GM12878 (cell line): Measurements from ENCODE around the gene PTTG1.

Experiments
- RCOR1 ChIP-seq: conservative IDR thresholded peaks from 2 replicates; pipeline ENCODE4 v1.6.1; 2012; ENCODE audit warnings: low read depth, low read length, improper control_type of control experiment
- TF ChIP-seq, protein P1 (sequence below), 3 experiments: IDR thresholded peaks in 2 of 3; conservative IDR thresholded peaks in 1 of 3; 2 replicates each; pipeline ENCODE4 v1.5.1; 2011; ENCODE audit warnings: low read depth in 3 of 3, low read length in 3 of 3, mild to moderate bottlenecking in 3 of 3, control low read depth in 2 of 3, moderate library complexity in 2 of 3, inconsistent platforms in 1 of 3, mixed read lengths in 1 of 3; ENCODE audit not compliant: control insufficient read depth in 2 of 3, insufficient read depth in 1 of 3; ENCODE audit errors: extremely low read depth in 1 of 3
- TF ChIP-seq, protein P2 (sequence below): IDR thresholded peaks from 2 replicates; pipeline ENCODE4 v1.6.1; 2012; ENCODE audit warnings: mild to moderate bottlenecking, low read depth, low read length

DNA sequence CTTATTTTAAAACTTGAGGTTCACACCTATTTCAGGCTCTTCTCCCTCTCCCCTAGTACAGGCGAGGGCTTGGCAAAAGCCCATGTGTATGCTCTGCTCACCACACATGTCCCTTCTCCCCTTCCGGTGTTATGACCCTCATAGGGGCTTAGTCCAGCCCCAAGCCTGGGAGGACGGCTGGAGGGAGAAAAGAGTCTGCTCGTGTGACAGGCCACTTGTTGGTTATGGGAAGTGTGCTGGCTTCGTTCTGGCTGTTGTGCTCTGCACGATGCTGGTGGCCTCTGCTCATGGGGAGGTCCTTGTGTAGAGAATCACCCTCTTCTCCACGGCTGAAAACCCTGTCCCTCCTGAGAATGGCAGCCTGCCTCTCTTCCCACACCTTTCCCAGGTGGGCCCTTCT lies 11.1 kb downstream of the PTTG1 start:
- TF ChIP-seq, protein P1, sequence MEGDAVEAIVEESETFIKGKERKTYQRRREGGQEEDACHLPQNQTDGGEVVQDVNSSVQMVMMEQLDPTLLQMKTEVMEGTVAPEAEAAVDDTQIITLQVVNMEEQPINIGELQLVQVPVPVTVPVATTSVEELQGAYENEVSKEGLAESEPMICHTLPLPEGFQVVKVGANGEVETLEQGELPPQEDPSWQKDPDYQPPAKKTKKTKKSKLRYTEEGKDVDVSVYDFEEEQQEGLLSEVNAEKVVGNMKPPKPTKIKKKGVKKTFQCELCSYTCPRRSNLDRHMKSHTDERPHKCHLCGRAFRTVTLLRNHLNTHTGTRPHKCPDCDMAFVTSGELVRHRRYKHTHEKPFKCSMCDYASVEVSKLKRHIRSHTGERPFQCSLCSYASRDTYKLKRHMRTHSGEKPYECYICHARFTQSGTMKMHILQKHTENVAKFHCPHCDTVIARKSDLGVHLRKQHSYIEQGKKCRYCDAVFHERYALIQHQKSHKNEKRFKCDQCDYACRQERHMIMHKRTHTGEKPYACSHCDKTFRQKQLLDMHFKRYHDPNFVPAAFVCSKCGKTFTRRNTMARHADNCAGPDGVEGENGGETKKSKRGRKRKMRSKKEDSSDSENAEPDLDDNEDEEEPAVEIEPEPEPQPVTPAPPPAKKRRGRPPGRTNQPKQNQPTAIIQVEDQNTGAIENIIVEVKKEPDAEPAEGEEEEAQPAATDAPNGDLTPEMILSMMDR (IDR thresholded peaks at IDR 0.05 in 2 of 3, conservative IDR thresholded peaks at IDR 0.05 in 1 of 3; ENCODE audit: control insufficient read depth in 2 of 3, extremely low read depth in 1 of 3, insufficient read depth in 1 of 3, low read depth in 3 of 3, low read length in 3 of 3): no peak
- TF ChIP-seq RCOR1: no peak
- TF ChIP-seq, protein P2, sequence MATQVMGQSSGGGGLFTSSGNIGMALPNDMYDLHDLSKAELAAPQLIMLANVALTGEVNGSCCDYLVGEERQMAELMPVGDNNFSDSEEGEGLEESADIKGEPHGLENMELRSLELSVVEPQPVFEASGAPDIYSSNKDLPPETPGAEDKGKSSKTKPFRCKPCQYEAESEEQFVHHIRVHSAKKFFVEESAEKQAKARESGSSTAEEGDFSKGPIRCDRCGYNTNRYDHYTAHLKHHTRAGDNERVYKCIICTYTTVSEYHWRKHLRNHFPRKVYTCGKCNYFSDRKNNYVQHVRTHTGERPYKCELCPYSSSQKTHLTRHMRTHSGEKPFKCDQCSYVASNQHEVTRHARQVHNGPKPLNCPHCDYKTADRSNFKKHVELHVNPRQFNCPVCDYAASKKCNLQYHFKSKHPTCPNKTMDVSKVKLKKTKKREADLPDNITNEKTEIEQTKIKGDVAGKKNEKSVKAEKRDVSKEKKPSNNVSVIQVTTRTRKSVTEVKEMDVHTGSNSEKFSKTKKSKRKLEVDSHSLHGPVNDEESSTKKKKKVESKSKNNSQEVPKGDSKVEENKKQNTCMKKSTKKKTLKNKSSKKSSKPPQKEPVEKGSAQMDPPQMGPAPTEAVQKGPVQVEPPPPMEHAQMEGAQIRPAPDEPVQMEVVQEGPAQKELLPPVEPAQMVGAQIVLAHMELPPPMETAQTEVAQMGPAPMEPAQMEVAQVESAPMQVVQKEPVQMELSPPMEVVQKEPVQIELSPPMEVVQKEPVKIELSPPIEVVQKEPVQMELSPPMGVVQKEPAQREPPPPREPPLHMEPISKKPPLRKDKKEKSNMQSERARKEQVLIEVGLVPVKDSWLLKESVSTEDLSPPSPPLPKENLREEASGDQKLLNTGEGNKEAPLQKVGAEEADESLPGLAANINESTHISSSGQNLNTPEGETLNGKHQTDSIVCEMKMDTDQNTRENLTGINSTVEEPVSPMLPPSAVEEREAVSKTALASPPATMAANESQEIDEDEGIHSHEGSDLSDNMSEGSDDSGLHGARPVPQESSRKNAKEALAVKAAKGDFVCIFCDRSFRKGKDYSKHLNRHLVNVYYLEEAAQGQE: no peak
